GM12878 (cell line): ENCODE measurements around the gene CCDC198. TPM values are rescaled to one million over a fixed set of nuclear protein-coding genes. Genes with fewer than 3 reads are reported as not detected.

Experiments
- ATAC-seq: fragments of 200-7000 bp; cut with Tn5 transposase; 3 replicates; pipeline ENCODE4 v1.9.1; 2020; ENCODE audit warnings: mild to moderate bottlenecking, moderate library complexity
- Bru-seq: library from RNA; stranded (reverse); fragments of 400-500 nt; gene quantifications from one replicate; lab custom pipeline; 2021; lab: Mats Ljungman, UMichigan
- BruChase-seq, 2 experiments: library from RNA; stranded (reverse); fragments of 400-500 nt; gene quantifications; one replicate each; lab custom pipeline; 2021; lab: Mats Ljungman, UMichigan
- BruUV-seq: library from RNA; stranded (reverse); fragments of 400-500 nt; replicated peaks from 2 replicates; lab custom pipeline; 2021; lab: Mats Ljungman, UMichigan
- CTCF ChIA-PET: fragments of 300-600 bp; sonication (Branson Sonifier 250); formaldehyde crosslinking; extraction: SDS; loops from one replicate; lab custom pipeline; 2021; ENCODE audit warnings: inconsistent platforms; lab: Yijun Ruan, JAX
- POLR2A ChIA-PET: fragments of 350-600 bp; formaldehyde crosslinking; extraction: SDS; loops from one replicate; lab custom pipeline; 2021; ENCODE audit warnings: inconsistent platforms; lab: Charles Lee
- RAD21 ChIA-PET: fragments of 300-600 bp; sonication (Branson Sonifier 250); formaldehyde crosslinking; loops from one replicate; lab custom pipeline; 2023; ENCODE audit warnings: antibody characterized with exemption; ENCODE audit not compliant: unreplicated experiment; lab: Charles Lee
- SMC1A ChIA-PET: fragments of 300-600 bp; sonication (Branson Sonifier 250); formaldehyde crosslinking; loops from one replicate; lab custom pipeline; 2023; ENCODE audit not compliant: unreplicated experiment, uncharacterized antibody; lab: Charles Lee
- DNase-seq: peaks from one replicate; pipeline ENCODE4 v3.0.0-alpha.2; 2011; ENCODE audit warnings: low read depth, low spot score
- FAIRE-seq: peaks from 3 replicates; lab custom pipeline; 2011; peaks lifted over from hg19 to GRCh38; lab: Jason Lieb, UNC
- H2AFZ ChIP-seq: 2 replicates; pipeline ENCODE4 v1.6.0; 2011; ENCODE audit warnings: low read depth, low read length, control low read depth; ENCODE audit not compliant: control insufficient read depth
- H3K27ac ChIP-seq: 2 replicates; pipeline ENCODE4 v1.5.1; 2011; ENCODE audit warnings: control low read depth; ENCODE audit not compliant: control insufficient read depth, insufficient read depth
- H3K27me3 ChIP-seq, 2 experiments: replicated peaks in 1 of 2; 2 replicates each; pipeline versions ENCODE4 v1.6.0 to v1.6.1; 2011; ENCODE audit warnings: low read length in 1 of 2; ENCODE audit not compliant: control insufficient read depth in 2 of 2, insufficient read depth in 2 of 2
- H3K36me3 ChIP-seq, 2 experiments: 2 replicates each; pipeline ENCODE4 v1.5.1; 2011; ENCODE audit warnings: low read length in 1 of 2; ENCODE audit not compliant: control insufficient read depth in 2 of 2, insufficient read depth in 2 of 2
- H3K4me1 ChIP-seq: 2 replicates; pipeline ENCODE4 v1.6.1; 2011; ENCODE audit warnings: mild to moderate bottlenecking, low read length, moderate library complexity, mixed read lengths; ENCODE audit not compliant: control insufficient read depth, insufficient read depth
- H3K4me2 ChIP-seq: 2 replicates; pipeline ENCODE4 v1.6.0; 2011; ENCODE audit warnings: control low read depth; ENCODE audit not compliant: control insufficient read depth, insufficient read depth
- H3K4me3 ChIP-seq: fragments of 200-600 bp; sonication (generic); 2 replicates; pipeline ENCODE4 v1.5.1; 2016
- H3K79me2 ChIP-seq: 2 replicates; pipeline ENCODE4 v1.6.0; 2011; ENCODE audit warnings: low read length; ENCODE audit not compliant: control insufficient read depth, insufficient read depth
- H3K9ac ChIP-seq: 2 replicates; pipeline ENCODE4 v1.8.0; 2011; ENCODE audit warnings: low read length, control low read depth, mixed read lengths; ENCODE audit not compliant: control insufficient read depth, insufficient read depth
- H3K9me3 ChIP-seq: replicated peaks from 3 replicates; pipeline ENCODE4 v1.5.1; 2011; ENCODE audit warnings: mild to moderate bottlenecking, low read length; ENCODE audit not compliant: control insufficient read depth, insufficient read depth
- H4K20me1 ChIP-seq: 2 replicates; pipeline ENCODE4 v1.6.0; 2011; ENCODE audit not compliant: control insufficient read depth, insufficient read depth
- BMI1 ChIP-seq: fragments of 450-650 bp; IDR thresholded peaks from 2 replicates; pipeline ENCODE4 v1.6.1; 2016; ENCODE audit warnings: mild to moderate bottlenecking, moderate library complexity, borderline replicate concordance
- CHD2 ChIP-seq: IDR thresholded peaks from 2 replicates; pipeline ENCODE4 v1.6.1; 2011; ENCODE audit warnings: low read depth, low read length, improper control_type of control experiment, borderline replicate concordance
- CHD4 ChIP-seq: fragments of 200-600 bp; sonication (generic); IDR thresholded peaks from 2 replicates; pipeline ENCODE4 v1.6.1; 2016; ENCODE audit warnings: mild to moderate bottlenecking
- JUNB ChIP-seq: IDR thresholded peaks from 2 replicates; pipeline ENCODE4 v1.6.1; 2016; ENCODE audit warnings: antibody characterized with exemption, mild to moderate bottlenecking
- MYB ChIP-seq: fragments of 150-350 bp; IDR thresholded peaks from 2 replicates; pipeline ENCODE4 v1.6.1; 2014; ENCODE audit warnings: mild to moderate bottlenecking, low read depth, low read length, borderline replicate concordance
- RCOR1 ChIP-seq: conservative IDR thresholded peaks from 2 replicates; pipeline ENCODE4 v1.6.1; 2012; ENCODE audit warnings: low read depth, low read length, improper control_type of control experiment
- RUNX3 ChIP-seq: IDR thresholded peaks from 2 replicates; pipeline ENCODE4 v1.6.1; 2012; ENCODE audit warnings: low read length, inconsistent platforms
- STAT3 ChIP-seq: IDR thresholded peaks from 2 replicates; pipeline ENCODE4 v1.6.1; 2011; ENCODE audit warnings: low read depth, low read length, improper control_type of control experiment
- WGBS: methylation state at CpG from one replicate; pipeline ENCODE4 v1.1.6; 2016; ENCODE audit warnings: low lambda C conversion rate; ENCODE audit not compliant: insufficient replicate concordance, insufficient coverage; ENCODE audit errors: missing lambda C conversion rate; 5-methylcytosine and 5-hydroxymethylcytosine counted together
- in situ Hi-C: fragments of 300-500 bp; cut with MboI; formaldehyde crosslinking; loops from 9 replicates; pipeline ENCODE4 v1.14.3; 2018; ENCODE audit warnings: mixed read lengths
- intact Hi-C: fragments of 100-400 bp; cut with micrococcal nuclease; formaldehyde crosslinking; loops from one replicate; pipeline ENCODE4 v1.14.2; 2022; ENCODE audit not compliant: unreplicated experiment
- long read RNA-seq, 2 experiments: library from polyadenylated mRNA; unstranded; transcript quantifications; one replicate each; pipeline ENCODE4 v2.0.0, GENCODE V29; 2019 to 2020
- polyA minus RNA-seq, 3 experiments: library from RNA; depleted of rRNA, polyadenylated mRNA; stranded (reverse); fragments of >200 nt; gene quantifications; 2 replicates each; pipeline ENCODE4 v1.2.3, GENCODE V29; 2011
- polyA plus RNA-seq, 11 experiments: library from polyadenylated mRNA; depleted of rRNA in 4 of 11; unstranded in 6 of 11; stranded (reverse) in 5 of 11; fragments of >200 nt; fragmentation: Nextera tagmentation in 4 of 11; fragmentation: Illumina TruSeq in 1 of 11; extraction: Ambion mirVana in 4 of 11; extraction: Trizol in 1 of 11; gene quantifications; 1 replicate in 1 of 11; 2 replicates in 10 of 11; pipeline versions ENCODE4 v1.2.1 to v1.2.3, GENCODE V29; 2011 to 2016; ENCODE audit warnings: inconsistent platforms in 2 of 11, missing spikeins in 2 of 11, low read depth in 1 of 11
- total RNA-seq, 4 experiments: library from RNA; depleted of rRNA in 3 of 4; stranded (reverse); fragments of >200 nt in 3 of 4; fragmentation: Illumina TruSeq in 1 of 4; extraction: Trizol in 1 of 4; gene quantifications; 2 replicates each; pipeline versions ENCODE4 v1.2.1 to v1.2.3, GENCODE V29; 2013 to 2021
- TF ChIP-seq, protein P1 (sequence below): fragments of 450-650 bp; formaldehyde crosslinking; IDR thresholded peaks from 2 replicates; pipeline ENCODE4 v1.4.0; 2022; ENCODE audit warnings: mild to moderate bottlenecking, moderate library complexity

The CCDC198 gene, protein sequence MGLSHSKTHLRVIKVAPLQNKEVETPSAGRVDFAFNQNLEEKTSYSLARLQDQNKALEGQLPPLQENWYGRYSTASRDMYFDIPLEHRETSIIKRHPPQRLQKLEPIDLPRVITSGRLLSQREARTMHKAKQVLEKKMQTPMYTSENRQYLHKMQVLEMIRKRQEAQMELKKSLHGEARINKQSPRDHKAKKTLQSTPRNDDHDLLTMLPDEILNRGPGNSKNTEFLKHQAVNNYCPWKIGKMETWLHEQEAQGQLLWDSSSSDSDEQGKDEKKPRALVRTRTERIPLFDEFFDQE
- 0.31 TPM in 1 of 2 replicates, not detected in the other for total RNA-seq (2013; cell fraction: nucleolus; rRNA removed)
- 3.7 and 3.8 TPM in 2 replicates for total RNA-seq (2014; rRNA removed)
- 2.8 and 3.5 TPM in 2 replicates for total RNA-seq (2014; rRNA removed; fragmentation: Illumina TruSeq; extraction: Trizol)
- total RNA-seq (2021), result 2.5 and 2.6 TPM in 2 replicates
- 30.9 TPM for polyA plus RNA-seq (2011; ENCODE audit: low read depth)
- 12.5 and 16.4 TPM in 2 replicates for polyA plus RNA-seq (2011; rRNA removed)
- 6.5 and 7.6 TPM in 2 replicates for polyA plus RNA-seq (2011; cell fraction: cytosol; rRNA removed)
- 38.7 and 44.1 TPM in 2 replicates for polyA plus RNA-seq (2011; cell fraction: nucleus; rRNA removed)
- 1.0 and 1.5 TPM in 2 replicates for polyA plus RNA-seq (2012)
- polyA plus RNA-seq (2014; fragmentation: Illumina TruSeq; extraction: Trizol), result 3.8 and 8.5 TPM in 2 replicates
- 1 to 10 TPM; 1.3 to 1.9 TPM for polyA plus RNA-seq (2014; fragmentation: Nextera tagmentation; extraction: Ambion mirVana)
- 1.6 and 3.1 TPM in 2 replicates for polyA plus RNA-seq (2014; rRNA removed)
- polyA plus RNA-seq (2016; fragmentation: Nextera tagmentation; extraction: Ambion mirVana), result 1 to 10 TPM; 1.7 to 2.1 TPM
- polyA minus RNA-seq (2011; rRNA and poly(A)+ RNA removed), result 8.7 and 9.6 TPM in 2 replicates
- 3.7 and 5.2 TPM in 2 replicates for polyA minus RNA-seq (2011; cell fraction: cytosol; rRNA and poly(A)+ RNA removed)
- polyA minus RNA-seq (2011; cell fraction: nucleus; rRNA and poly(A)+ RNA removed), result 19.2 and 29.7 TPM in 2 replicates
- Bru-seq, nascent RNA, result percentile 49 among the genes with signal in this experiment
- BruChase-seq, experiment 1, labeled RNA remaining after a 6-hour chase, result percentile 55 among the genes with signal in this experiment
- BruChase-seq, experiment 2, labeled RNA remaining after a 2-hour chase, result percentile 56 among the genes with signal in this experiment
- long read RNA-seq, experiment 1, partial matches to known transcripts, result 6 of 23 reads
- long read RNA-seq, experiment 1, other reads (novel, unspliced or antisense), result 10 of 23 reads
- long read RNA-seq, experiment 2, transcript CCDC198-208 (6 exons, 1,187 nt), result minor isoform, 16 of 113 reads
- long read RNA-seq, experiment 2, transcript CCDC198-210 (6 exons, 1,030 nt), result major isoform, 21 of 113 reads
- long read RNA-seq, experiment 2, partial matches to known transcripts, result 22 of 113 reads
- long read RNA-seq, experiment 2, other reads (novel, unspliced or antisense), result 52 of 113 reads

DNA sequence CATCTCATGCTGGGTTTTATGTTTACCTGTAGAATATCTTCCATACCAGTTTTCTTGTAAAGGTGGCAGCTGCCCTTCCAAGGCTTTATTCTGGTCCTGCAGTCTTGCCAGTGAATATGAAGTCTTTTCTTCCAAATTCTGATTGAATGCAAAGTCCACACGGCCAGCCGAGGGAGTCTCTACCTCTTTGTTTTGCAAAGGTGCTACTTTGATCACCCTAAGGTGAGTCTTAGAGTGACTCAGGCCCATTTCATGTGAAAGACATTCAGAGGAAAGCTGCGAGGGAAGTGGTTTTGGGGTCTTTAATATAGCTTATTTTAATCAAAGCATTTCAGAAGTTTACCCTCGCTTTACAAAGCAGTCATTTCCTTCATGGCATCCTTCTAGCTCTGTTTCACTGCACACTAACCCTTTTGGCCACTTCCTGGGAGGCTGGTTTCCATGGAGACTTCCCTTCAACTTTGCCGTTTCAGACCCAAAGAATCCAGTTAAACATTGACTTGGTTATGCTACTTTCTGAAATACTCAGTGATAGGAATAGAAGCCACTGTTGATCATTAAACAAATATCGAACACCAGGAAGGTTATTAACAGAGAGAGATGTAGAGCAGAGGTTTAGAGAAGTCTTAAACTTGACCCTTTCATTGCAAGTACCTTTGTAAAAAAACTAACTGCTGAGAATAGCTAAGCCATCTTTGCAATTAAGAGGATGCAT, at the start of gene CCDC198:
Gene CCDC198, minus strand, starts transcription at position 391 of the 715 bp plus-strand sequence. Its CDS starts 142 bp downstream, at position 249.
- no peaks in the 10 kb centered on the region for H4K20me1 ChIP-seq
- CTCF ChIA-PET, result interaction anchor here (1.3 to 3.8 kb wide), 3 partner anchors 8 to 79 kb away, joined by 4 to 15 read pairs (median 4); no protein-coding TSS in a partner anchor
- POLR2A ChIA-PET, result interaction anchor here (0.6 kb wide), 2 partner anchors 52 to 1859 kb away, joined by 3 to 5 read pairs; no protein-coding TSS in a partner anchor
- no peaks in the 10 kb centered on the region for H3K79me2 ChIP-seq
- 14% methylated on average over 6 of the region's 6 CpGs for WGBS
- no peak within 1 kb of the TSS for H3K9ac ChIP-seq
- in situ Hi-C loops, result no loop called here
- H3K27me3 ChIP-seq, result no peaks in the 10 kb centered on the region
- FAIRE-seq (no peak), DNase-seq (peak; percentile 65), ATAC-seq (peak; percentile 76)
- no peak within 1 kb of the TSS for H3K4me2 ChIP-seq
- H3K9me3 ChIP-seq, result no peaks in the 10 kb centered on the region
- H2AFZ ChIP-seq, result no peak within 1 kb of the TSS
- H3K4me3 ChIP-seq, result no peak within 1 kb of the TSS
- H3K4me1 ChIP-seq, result no peaks in the 10 kb centered on the region
- SMC1A ChIA-PET, result interaction anchor here (0.7 to 4.3 kb wide), 6 partner anchors 8 to 69 kb away, joined by 3 to 19 read pairs (median 3); no protein-coding TSS in a partner anchor
- intact Hi-C loops, result loop anchor here (5.0 kb wide), 1 partner anchor 101 kb away; the partner anchor contains the start of gene NAA30
- BruUV-seq, result TSS peak; percentile 87
- H3K27ac ChIP-seq, result no peak within 1 kb of the TSS
- RAD21 ChIA-PET, result interaction anchor here (0.9 to 3.5 kb wide), 5 partner anchors 8 to 79 kb away, joined by 5 to 12 read pairs (median 5); no protein-coding TSS in a partner anchor
- H3K36me3 ChIP-seq, result no peaks in the 10 kb centered on the region
- TF ChIP-seq MYB, result no peak
- TF ChIP-seq RUNX3, result no peak
- no peak for TF ChIP-seq RCOR1
- TF ChIP-seq CHD4, result no peak
- TF ChIP-seq STAT3, result no peak
- peak; percentile 47; the same call in 1 of the 2 replicates for TF ChIP-seq BMI1
- TF ChIP-seq, protein P1, sequence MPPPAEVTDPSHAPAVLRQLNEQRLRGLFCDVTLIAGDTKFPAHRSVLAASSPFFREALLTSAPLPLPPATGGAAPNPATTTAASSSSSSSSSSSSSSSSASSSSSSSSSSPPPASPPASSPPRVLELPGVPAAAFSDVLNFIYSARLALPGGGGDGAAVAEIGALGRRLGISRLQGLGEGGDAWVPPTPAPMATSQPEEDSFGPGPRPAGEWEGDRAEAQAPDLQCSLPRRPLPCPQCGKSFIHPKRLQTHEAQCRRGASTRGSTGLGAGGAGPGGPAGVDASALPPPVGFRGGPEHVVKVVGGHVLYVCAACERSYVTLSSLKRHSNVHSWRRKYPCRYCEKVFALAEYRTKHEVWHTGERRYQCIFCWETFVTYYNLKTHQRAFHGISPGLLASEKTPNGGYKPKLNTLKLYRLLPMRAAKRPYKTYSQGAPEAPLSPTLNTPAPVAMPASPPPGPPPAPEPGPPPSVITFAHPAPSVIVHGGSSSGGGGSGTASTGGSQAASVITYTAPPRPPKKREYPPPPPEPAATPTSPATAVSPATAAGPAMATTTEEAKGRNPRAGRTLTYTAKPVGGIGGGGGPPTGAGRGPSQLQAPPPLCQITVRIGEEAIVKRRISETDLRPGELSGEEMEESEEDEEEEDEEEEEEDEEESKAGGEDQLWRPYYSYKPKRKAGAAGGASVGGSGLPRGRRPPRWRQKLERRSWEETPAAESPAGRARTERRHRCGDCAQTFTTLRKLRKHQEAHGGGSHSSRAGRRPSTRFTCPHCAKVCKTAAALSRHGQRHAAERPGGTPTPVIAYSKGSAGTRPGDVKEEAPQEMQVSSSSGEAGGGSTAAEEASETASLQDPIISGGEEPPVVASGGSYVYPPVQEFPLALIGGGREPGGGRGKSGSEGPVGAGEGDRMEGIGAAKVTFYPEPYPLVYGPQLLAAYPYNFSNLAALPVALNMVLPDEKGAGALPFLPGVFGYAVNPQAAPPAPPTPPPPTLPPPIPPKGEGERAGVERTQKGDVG (CRISPR knock-in tag), result no peak
- no peak for TF ChIP-seq JUNB
- TF ChIP-seq CHD2, result no peak
